NCI-H1417 treated with DMSO at 0.1 percent for 48 hours (cell line): ENCODE data around the gene CCDC8.
"Not testable (repeated sequence)": the region's sequence is repeated elsewhere in the genome, so short reads cannot be mapped to it uniquely, and the experiment has no call there.

ENCODE experiments used
- DNase-seq: peaks from one replicate; lab custom pipeline; 2025; lab: John Stamatoyannopoulos, UW

The CCDC8 gene

DNA sequence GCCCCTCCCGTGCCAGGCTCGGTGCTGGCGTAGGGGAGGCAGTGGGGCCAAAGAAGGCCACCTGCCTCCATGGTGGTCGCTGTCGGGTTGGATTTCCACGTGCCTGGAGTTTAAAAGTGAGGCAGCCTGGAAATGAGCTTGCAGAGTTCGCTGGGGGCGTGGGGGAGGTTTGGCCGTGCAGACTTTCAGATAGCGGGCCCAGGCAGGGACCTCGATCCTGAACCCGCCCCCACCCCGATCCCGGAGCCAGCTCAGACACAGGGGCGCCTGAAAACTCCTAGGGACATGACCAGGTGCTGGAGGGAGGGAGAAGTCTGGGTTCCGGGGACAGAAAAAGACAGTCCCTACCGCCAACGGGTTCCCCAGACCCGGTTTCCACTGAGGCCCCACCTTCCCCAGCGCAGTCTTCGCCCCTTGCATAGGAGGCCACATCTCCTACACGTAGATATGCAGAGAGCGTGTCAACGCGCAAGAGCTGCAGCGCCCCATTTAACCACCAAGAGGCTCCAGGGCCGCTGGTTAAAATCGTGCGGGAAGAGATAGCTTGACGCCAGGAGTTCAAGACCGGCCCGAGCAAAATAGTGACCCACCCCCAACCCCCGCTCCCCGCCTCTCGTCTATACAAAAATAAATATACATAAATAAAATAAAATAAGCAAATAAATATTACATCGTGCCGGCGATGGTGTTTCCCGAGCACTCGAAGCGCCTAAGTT is 8.5 kb downstream of the CCDC8 start:
- no peak for DNase-seq

DNA sequence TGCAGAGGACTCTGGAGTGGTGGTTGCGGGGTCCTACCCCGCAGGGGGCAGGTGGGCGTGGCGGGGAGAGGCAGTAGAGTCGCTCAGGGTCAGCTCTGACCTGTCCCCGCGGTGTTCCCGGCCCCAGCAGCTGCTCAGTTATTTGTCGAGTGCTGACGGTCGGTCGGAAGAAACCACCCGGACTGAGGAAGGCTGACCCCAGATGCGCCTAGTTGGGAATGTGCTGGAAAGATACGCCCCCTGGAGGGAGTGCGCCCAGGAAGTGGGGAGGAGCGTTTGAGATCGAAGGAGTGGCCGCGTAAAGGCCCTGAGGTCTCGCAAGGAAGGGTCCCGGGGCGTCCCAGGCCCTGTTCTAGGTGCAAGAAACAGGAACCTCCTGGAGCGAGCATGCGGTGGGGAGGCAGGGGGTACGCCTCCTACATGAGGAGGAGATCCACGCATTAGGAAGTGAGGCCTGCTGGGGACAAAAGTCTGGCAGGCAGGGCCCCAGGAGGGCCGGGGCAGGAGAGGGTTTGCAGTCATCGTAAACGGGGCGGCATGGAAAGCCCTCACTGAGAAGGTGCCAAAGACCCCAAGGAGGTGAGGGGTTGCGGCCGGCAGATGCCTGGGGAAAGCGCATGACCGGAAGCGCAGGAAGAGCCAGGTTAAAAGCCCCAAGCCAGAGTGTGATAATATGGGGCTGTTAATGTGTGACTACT is 9.2 kb downstream of the CCDC8 start:
- no peak for DNase-seq

DNA sequence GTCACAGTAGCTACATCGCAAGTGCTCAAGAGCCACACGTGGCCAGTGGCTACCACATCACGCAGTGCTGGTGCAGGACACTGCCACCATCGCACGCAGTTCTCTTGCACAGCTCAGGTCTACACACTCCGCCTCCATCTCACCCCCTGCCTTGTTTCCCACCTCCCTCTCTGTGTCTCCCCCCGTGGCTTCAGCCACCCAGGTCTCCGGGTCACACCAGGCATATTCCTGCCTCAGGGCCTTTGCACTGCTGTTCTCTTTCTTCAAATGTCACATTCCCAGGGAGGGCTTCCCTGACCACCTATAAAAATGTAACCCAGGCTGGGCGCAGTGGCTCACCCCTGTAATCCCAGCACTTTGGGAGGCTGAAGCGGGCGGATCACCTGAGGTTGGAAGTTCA is 10.6 kb downstream of the CCDC8 start:
- no peak for DNase-seq

DNA sequence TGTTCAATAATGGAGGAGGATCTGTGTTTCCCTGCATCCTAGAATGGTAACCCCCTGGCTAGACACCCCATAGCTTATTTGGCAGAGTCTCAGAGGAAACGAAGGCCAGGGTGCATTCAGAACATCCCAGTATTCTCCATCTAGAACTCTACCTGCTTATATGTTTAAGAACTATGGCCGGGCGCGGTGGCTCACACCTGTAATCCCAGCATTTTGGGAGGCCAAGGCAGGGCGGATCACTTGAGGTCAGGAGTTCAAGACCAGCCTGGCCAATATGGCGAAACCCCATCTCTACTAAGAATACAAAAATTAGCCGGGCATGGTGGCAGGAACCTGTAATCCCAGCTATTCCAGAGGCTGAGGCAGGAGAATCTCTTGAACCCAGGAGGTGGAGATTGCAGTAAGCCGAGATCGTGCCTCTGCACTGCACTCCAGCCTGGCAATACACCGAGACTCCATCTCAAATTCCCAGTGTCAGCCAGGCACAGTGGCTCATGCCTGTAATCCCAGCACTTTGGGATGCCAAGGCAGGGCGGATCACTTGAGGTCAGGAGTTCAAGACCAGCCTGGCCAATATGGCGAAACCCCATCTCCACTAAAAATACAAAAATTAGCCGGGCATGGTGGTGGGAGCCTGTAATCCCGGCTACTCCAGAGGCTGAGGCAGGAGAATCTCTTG is 15.4 kb downstream of the CCDC8 start:
- not testable (repeated sequence) for DNase-seq

DNA sequence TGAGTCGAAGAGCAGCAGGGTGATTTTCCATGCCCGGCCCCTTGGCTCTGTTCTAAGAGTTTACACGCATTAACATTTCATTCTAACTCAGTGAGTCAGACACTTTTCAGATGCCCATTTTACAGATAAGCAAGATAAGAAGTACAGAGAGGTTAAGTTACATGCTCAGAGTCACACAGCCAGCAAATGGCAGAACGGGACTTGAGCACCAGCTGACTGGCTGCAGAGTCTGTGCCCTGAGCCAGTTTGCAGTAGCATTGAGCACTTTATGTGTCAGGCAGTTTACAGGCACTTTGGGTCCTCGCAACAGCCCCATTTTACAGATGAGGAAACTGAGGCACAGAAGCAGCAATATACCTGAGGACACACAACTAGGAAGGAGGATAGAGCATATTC is 19.0 kb downstream of the CCDC8 start:
- no peak for DNase-seq

DNA sequence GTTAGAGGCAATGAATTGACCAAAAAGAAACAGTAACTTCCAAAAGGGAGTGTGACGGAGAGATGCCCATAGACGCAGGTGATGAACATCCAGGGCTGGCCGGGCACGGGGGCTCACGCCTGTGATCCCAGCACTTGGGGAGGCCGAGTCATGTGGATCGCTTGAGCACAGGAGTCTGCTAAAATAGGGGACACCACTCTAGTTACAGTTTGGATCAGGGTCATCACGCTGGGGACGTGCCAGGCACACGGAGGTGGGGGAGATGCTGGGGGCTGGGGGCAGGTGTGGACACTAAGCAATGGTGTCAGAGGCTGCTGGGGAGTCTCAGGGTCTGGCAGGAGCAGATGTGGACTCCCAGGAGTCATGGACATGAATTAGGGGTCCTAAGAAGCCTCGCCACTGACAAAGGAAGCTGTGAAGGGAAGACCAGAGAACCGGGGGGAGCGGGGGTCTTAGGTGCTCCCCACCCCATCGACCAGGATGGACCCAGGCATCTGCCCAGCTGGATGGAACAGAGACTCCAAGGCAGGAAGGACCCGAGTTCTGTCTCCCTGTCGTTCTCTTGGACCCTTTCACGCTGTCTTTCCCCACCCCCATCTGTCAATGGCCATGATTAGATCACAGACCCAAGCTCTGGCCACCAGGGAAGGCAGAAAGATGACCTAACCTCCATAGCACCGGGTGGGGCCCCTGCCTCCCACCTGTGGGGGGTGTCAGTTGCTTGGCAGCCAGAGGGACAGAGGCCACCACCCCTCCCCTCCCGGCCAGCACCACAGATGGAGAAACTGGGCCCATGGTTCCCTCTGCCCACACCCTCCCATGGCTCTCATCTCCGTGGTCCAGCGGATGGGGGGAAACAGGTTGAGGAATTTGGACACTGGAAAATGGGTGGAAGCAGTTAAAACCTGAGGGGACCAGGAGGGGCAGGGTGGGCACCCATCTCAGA is 19.6 kb downstream of the CCDC8 start:
- no peak for DNase-seq

DNA sequence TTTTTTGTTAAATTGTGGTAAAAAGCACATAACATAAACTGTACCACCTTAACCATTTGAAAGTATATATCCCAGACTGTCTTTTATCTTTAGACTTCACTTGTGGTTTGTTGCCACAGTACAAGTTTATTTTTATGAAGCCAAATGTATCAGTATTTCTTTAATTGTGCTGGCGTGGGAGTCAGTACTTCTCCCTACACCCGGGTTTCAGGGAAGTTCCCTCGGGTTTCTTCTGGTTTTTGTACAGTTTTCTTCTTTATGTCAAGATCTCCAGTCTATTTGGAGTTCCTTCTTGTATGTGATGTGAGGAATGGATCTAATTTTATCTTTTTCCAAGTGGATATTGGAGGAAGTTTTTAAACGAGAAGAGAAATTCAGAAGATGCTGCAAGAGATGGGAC is 20.5 kb downstream of the CCDC8 start:
- DNase-seq: no peak

DNA sequence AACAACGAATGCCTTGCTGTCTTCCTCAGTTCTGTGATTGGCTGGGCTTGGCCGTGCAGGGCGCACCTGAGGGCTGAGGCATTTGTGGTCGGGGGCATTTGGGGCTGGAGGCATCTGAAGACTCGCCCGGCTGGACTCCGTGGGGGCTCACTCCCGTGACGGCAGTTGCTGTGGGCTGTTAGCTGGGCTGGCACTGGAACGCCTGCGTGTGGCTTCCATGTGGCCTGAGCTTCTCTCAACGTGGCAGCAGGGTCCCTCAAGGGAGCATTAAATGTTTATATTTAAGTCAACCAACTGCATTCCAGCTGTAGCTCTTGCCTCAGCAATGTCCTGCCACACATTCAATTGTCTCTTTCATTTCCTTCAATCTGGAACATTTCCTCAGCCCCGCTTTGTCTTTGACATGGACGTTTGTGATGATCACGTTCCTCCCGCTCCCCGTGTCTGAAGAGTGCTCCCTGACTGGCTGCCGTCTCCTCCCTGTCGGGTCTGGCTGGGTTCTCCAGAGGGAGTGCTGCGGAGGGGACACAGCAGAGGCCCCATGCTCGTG is 21.0 kb downstream of the CCDC8 start:
- DNase-seq: no peak

DNA sequence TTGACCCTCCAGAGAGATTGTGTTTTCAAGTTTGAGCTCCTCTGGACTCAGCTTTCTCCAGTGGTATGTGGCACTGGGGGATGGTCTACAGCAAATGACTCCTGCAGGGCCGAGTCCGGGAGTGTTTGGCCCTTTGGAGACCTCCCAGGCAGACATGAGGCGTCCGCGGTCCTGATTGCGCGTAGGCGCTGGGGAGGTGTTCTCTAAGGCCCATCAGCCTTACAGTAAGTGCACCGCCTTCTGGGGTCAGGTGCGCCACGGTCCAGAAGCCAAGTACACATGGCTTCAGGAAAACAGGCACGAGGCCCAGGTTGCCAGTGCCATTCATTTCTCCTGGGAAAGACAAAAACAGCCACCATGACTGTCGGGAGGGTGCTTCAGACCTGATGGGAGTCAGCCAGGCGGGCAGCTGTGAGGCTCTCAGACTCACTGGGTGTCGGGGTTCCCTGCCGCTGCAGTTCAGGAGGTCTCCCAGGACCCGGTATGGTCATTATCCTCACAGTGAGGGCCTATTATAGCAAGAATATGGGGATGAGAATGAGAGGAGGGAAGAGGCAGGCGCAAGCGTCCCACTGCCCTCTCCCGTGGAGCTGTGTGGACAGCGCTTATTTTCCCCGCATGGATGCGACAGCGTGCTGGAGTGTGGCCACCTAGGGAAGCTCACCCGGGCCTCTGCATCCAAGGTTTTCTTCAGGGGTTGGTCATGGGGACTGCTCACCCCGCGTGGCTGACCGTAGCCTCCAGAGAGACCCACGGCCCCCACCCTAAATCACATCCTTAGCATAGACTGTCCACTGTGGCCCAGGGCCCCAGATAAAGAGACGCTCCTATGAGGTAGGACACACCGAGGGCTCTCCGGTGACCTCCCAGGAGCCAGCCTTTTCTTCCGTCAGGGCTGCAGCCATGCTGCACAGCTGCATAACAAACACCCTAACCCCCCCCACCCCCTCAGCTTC is 21.8 kb downstream of the CCDC8 start:
- DNase-seq: no peak

DNA sequence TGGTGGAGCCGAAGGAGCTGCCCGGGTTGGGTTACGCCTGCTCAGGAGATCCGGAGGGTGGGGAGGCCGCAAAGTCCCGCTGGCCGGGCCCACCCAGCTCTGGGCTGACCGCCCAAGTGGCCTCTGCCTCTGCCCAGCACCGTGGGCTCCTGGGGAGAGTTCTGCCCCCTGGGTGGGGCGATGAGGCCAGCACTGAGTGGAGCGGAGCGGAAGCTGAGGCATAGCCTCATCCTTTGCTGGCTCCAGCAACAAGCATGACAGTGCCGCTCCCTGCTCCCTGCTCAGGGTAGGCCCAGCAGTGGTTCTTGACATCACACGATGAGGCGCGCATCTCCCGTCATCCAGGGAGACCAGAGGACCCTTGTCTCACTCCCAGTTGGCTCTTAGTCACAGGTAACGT is 22.5 kb downstream of the CCDC8 start:
- no peak for DNase-seq

DNA sequence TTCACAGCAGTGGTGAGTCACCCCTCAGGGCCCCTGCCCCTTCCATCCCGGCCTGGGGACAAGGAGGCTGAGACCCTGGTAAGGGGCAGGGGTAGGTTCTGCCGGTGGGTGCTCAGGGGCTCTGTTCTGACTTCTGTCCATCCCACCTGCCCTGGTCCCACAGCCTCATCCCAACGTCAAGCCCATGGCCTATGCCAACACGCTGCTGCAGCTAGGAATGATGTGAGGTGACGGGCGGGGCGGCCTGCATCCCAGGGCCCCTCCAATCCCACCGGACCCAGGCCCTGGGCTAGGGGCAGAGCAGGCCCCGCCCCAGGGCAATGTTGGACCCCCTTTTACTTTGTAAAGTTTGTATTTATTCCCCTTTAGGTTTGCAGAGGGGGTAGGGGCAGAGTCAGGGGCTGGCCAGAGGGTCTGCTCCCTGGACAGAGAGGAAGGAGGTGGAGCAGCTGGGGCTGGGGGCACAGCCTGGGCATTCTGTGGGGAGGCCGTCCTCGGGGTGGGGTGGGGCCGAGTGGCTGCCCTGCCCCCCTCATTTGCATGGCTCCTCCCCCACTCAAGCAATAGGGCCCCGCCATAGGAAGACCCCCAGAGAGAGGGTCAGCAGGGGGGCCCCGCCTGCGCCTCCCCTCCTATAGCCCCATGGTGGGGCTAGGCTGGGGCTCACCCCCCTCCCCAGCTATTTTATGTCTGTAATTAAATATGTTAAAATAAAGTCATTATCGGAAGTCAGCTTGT is 23.1 kb downstream of the CCDC8 start:
- no peak for DNase-seq

DNA sequence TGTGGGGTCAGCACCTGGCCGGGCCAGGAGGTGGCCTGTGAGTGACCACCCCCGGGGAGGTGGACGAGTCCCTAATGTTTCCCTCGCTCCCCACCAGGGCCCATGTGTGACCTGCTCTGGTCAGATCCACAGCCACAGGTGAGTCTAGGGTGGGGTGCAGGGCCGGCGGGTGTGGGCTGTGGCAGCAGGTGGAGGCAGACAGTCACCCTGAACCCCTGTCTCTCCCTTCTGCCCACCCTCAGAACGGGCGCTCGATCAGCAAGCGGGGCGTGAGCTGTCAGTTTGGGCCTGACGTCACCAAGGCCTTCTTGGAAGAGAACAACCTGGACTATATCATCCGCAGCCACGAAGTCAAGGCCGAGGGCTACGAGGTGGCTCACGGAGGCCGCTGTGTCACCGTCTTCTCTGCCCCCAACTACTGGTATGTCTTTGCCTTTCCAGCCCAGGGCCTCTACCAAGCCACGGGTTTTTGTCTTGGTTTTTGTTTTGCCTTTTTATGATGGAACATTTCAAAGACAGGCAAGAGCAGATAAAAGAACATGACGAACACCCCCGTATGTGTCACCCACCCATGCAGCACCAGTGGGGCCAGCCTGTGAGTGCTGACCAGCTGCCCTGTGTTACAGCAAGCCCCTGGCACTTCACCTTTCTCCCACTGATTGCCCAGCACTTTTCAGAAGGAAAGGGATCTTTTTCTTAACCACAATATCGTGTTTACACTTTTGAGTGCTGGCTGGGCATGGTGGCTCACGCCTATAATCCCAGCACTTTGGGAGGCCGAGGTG is 24.9 kb downstream of the CCDC8 start:
- no peak for DNase-seq

DNA sequence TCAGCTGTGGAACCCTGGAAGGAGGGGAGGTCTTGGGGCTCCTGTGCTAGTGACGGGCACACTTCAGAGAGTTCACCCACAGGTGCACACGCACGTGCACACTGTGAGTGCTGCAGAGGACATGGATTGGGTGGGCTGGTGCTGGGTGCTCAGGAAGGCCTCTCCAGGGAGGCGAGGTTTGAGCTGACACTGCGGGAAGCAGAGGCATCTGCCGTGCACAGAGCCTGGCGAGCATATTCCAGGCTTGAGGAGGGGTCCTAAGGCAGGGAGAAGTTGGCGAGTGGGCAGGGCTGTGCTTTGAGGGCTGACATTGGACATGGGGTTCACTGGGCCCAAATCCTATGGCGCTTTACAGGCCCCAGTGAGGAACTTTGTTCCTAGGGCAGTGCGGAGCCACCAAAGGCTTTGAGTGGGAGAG is 25.6 kb downstream of the CCDC8 start:
- no peak for DNase-seq

DNA sequence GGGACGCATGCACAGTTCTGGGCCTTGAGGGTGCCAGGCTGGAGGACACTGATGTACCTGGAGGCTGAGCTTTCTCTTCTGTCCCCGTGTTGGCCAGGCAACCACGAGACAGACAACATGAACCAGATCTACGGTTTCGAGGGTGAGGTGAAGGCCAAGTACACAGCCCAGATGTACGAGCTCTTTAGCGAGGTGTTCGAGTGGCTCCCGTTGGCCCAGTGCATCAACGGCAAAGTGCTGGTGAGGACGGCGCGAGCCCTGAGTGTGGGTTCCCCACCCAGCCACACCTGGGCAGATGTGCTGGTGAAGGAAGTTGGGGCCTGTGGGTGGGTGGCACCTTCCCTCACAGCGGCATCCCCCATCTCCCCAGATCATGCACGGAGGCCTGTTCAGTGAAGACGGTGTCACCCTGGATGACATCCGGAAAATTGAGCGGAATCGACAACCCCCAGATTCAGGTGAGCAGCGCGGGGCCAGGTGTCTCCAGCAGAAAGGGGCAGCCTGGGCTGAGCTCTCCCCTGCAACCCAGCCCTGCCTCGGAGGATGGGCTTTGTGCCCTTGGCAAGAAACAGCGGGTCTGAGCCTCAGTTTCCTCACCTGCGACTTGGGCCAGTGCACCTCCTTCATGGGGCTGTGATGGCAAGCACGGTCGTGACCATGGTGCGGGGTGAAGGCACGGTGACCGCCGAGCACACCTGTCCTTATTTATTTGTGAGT is 26.2 kb downstream of the CCDC8 start:
- DNase-seq: no peak

DNA sequence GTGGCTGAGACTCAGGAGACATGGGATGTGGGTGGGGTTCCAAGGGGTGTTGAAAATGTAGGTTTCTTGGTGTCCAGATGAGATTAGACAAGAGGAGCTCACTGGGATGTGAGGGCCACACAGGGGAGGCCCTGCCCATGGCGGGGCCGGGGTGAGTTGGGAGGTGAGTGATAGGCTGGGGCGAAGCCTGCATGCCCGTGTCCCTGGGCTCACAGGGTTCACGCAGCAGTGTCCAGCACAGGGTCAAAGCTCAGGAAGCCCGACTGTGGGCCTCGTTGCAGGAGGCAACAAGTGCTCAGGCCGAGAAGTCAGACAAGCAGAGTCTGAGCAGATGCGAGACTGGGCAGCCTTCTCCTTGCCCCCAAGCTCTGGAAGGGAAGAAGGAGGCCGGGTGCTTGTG is 27.2 kb downstream of the CCDC8 start:
- no peak for DNase-seq

DNA sequence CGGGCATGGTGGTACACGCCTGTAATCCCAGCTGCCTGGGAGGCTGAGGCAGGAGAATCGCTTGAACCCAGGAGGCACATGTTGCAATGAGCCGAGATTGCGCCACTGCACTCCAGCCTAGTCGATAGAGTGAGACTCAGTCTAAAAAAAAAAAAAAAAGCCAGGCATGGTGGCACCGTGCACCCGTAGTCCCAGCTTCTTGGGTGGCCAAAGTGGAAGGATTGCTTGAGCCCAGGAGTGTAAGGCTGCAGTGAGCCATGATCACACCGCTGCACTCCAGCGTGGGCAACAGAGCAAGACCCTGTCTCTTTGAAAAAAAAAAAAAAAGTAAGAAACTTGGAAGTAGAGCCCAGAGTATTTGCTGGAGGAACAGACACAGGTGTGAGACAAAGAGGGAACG is 27.7 kb downstream of the CCDC8 start:
- DNase-seq: no peak

DNA sequence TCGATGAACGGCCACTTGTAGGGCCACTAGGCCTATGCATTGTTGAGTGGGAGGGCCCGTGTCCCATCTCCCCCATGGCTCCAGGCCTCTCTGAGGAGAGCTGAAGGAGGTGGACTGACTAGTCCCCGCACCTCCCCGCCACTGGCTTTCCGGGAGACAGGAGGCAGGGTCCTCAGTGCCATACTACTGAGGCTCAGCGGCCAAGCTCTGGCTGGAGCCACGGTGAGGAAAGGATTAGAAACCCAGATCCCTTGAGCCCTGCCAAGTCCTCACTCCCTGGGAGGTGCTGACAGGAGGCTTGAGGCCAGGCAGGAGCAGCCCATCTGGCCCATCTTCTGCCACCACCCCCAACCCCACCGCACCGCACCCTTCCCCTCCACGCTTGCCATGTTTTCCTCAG is 29.0 kb downstream of the CCDC8 start:
- no peak for DNase-seq

DNA sequence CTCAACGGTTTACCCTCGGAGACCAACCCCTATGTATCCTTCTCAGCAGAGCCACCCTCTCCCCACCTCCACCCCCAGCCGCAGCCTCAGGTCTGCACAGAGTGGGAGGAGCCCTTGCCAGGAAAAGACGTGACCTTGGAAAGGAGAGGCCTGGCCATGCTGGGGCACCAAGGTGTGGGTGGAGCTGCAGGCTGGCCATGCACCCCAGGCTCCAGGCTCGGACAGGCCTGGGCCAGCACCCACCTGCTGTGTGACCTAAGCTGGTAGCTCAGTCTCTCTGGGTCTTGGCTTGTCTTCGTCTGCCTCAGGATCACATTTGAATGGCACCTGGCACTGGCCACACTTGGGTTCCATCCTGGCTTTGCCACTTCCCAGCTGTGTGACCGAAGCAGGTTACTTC is 29.5 kb downstream of the CCDC8 start:
- no peak for DNase-seq
